Kidney epithelial cell (primary cell): Measurements from ENCODE around the gene PAK6. TPM values are rescaled to one million over a fixed set of nuclear protein-coding genes. Genes with fewer than 3 reads are reported as not detected.

Experiments
- DNase-seq: peaks from one replicate; pipeline ENCODE4 v3.0.0-alpha.2; 2010; ENCODE audit warnings: low read depth
- H3K27me3 ChIP-seq: 2 replicates; pipeline ENCODE4 v1.6.0; 2011; ENCODE audit warnings: low read length; ENCODE audit not compliant: control insufficient read depth, insufficient read depth
- H3K36me3 ChIP-seq: 2 replicates; pipeline ENCODE4 v1.5.1; 2011; ENCODE audit warnings: low read length; ENCODE audit not compliant: control insufficient read depth, insufficient read depth
- H3K4me3 ChIP-seq: 2 replicates; pipeline ENCODE4 v1.5.1; 2011; ENCODE audit warnings: low read depth, mild to moderate bottlenecking, control low read depth, low read length
- CTCF ChIP-seq: IDR thresholded peaks from 2 replicates; pipeline ENCODE4 v1.5.1; 2011; ENCODE audit warnings: mild to moderate bottlenecking, moderate library complexity, low read length, control low read depth, inconsistent platforms; ENCODE audit not compliant: insufficient read depth, poor library complexity, severe bottlenecking
- total RNA-seq: library from RNA; depleted of rRNA; stranded (reverse); fragments of >200 nt; gene quantifications from 2 replicates; pipeline ENCODE4 v1.2.3, GENCODE V29; 2015

Gene PAK6
- total RNA-seq, 1 donor from 2014 or later = 15.3 TPM

- no peak for DNase-seq
- Histone ChIP-seq H3K36me3 (no peaks in the 10 kb centered on the region), H3K4me3 (no peak overlapping the region), H3K27me3 (peaks cover 29% of the 10 kb centered on the region)
- TF ChIP-seq CTCF = no peak
These were observed 16.2 kb downstream of the PAK6 start for GRCh38 chr15:40255033-40255432.

GRCh38 chr15:40256638-40257235 is 17.9 kb downstream of the PAK6 start:
- no peak for TF ChIP-seq CTCF
- no peak overlapping the region for H3K4me3 ChIP-seq
- no peaks in the 10 kb centered on the region for H3K36me3 ChIP-seq
- DNase-seq = no peak
- peaks cover 28% of the 10 kb centered on the region for H3K27me3 ChIP-seq

GRCh38 chr15:40257656-40258450 is 19.0 kb downstream of the PAK6 start:
- Histone ChIP-seq H3K36me3 (no peaks in the 10 kb centered on the region), H3K27me3 (peaks cover 17% of the 10 kb centered on the region), H3K4me3 (no peak overlapping the region)
- DNase-seq = no peak
- TF ChIP-seq CTCF = no peak

GRCh38 chr15:40258544-40258943 is 19.7 kb downstream of the PAK6 start:
- Histone ChIP-seq H3K27me3 (peaks cover 10% of the 10 kb centered on the region), H3K4me3 (no peak overlapping the region), H3K36me3 (no peaks in the 10 kb centered on the region)
- no peak for TF ChIP-seq CTCF
- no peak for DNase-seq

GRCh38 chr15:40259021-40259420 is 20.2 kb downstream of the PAK6 start:
- no peaks in the 10 kb centered on the region for H3K36me3 ChIP-seq
- H3K27me3 ChIP-seq = peaks cover 6% of the 10 kb centered on the region
- TF ChIP-seq CTCF = no peak
- no peak for DNase-seq
- no peak overlapping the region for H3K4me3 ChIP-seq
